ENCODE measurements around the gene ZNF641.

DNA sequence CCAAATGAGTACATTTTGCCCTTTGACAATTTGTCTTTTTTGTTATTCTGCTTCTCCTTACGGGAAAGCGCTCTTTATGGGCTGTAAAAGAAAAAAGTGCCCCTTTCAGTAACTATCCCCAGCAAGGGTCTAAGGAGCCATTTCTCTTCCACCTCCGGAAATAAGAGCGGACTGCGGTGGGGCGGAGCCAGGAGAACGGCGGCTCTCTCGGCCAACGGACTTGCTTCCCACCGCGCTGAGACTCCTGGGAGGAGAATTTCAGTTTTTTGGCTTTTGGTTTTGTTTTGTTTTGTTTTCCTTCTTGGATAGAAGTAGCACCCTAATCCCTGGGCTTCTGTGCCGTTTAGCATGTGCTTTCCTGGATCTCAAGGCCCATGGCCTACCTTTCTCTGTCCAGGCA, 43.5 kb downstream of the ZNF641 start:
- TF ChIP-seq EZH2 (optimal IDR thresholded peaks at IDR 0.05; ENCODE audit: low read depth, low read length), result no peak
- TF ChIP-seq, protein P1, sequence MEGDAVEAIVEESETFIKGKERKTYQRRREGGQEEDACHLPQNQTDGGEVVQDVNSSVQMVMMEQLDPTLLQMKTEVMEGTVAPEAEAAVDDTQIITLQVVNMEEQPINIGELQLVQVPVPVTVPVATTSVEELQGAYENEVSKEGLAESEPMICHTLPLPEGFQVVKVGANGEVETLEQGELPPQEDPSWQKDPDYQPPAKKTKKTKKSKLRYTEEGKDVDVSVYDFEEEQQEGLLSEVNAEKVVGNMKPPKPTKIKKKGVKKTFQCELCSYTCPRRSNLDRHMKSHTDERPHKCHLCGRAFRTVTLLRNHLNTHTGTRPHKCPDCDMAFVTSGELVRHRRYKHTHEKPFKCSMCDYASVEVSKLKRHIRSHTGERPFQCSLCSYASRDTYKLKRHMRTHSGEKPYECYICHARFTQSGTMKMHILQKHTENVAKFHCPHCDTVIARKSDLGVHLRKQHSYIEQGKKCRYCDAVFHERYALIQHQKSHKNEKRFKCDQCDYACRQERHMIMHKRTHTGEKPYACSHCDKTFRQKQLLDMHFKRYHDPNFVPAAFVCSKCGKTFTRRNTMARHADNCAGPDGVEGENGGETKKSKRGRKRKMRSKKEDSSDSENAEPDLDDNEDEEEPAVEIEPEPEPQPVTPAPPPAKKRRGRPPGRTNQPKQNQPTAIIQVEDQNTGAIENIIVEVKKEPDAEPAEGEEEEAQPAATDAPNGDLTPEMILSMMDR (IDR thresholded peaks at IDR 0.05; ENCODE audit: low read length), result no peak

Data from MM.1S (cell line).